Measurements from ENCODE around the gene DNAJB8. TPM values are rescaled to one million over a fixed set of nuclear protein-coding genes. Genes with fewer than 3 reads are reported as not detected.

The DNAJB8 gene
- total RNA-seq, 1 experiment from 2014 or later: not detected

- POLR2A ChIA-PET: interaction anchor here (0.6 kb wide), 1 partner anchor 25 kb away, joined by 3 read pairs; no protein-coding TSS in a partner anchor
- no peaks in the 10 kb centered on the region for H3K4me1 Mint-ChIP-seq (ENCODE audit: insufficient read depth, unreplicated experiment)
- H3K36me3 Mint-ChIP-seq (ENCODE audit: insufficient read depth, unreplicated experiment): no peaks in the 10 kb centered on the region
- intact Hi-C loops (cut with micrococcal nuclease): no loop called here
- H3K9me3 Mint-ChIP-seq (ENCODE audit: unreplicated experiment): peaks cover 11% of the 10 kb centered on the region
- no peak overlapping the region for H3K4me3 Mint-ChIP-seq (ENCODE audit: unreplicated experiment)
- TF ChIP-seq, protein P1, sequence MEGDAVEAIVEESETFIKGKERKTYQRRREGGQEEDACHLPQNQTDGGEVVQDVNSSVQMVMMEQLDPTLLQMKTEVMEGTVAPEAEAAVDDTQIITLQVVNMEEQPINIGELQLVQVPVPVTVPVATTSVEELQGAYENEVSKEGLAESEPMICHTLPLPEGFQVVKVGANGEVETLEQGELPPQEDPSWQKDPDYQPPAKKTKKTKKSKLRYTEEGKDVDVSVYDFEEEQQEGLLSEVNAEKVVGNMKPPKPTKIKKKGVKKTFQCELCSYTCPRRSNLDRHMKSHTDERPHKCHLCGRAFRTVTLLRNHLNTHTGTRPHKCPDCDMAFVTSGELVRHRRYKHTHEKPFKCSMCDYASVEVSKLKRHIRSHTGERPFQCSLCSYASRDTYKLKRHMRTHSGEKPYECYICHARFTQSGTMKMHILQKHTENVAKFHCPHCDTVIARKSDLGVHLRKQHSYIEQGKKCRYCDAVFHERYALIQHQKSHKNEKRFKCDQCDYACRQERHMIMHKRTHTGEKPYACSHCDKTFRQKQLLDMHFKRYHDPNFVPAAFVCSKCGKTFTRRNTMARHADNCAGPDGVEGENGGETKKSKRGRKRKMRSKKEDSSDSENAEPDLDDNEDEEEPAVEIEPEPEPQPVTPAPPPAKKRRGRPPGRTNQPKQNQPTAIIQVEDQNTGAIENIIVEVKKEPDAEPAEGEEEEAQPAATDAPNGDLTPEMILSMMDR (IDR thresholded peaks at IDR 0.05; ENCODE audit: unreplicated experiment): no peak
- no peak for DNase-seq (ENCODE audit: unreplicated experiment)
- no peak overlapping the region for H3K27ac Mint-ChIP-seq (ENCODE audit: low read depth, unreplicated experiment)
- CTCF ChIA-PET: no interaction called here
- H3K27me3 Mint-ChIP-seq (ENCODE audit: insufficient read depth, unreplicated experiment): peaks cover 91% of the 10 kb centered on the region
- BruUV-seq (replicated peaks): no TSS peak
These were observed 17.5 kb downstream of the DNAJB8 start for GRCh38 chr3:128449111-128449638.

DNA sequence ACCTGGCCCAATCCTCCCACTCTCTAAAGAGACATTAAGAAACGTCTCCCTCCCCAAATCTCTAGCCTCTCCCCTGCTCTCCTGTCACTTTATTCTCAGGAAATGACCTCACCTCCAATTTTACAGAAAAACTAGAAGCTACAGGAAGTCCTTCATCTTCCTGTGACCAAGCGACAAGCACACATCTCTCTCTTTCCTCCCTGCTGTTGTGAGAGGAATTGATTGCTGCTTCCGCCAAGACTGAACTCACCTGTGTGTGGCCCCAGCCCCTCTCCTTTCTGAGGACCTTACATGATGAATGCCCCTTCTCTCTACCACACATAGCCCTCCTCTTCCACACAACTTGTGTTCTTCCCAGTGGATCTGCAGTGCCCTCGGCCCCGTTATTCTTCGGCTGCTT, 18.2 kb downstream of the DNAJB8 start:
- intact Hi-C loops (cut with micrococcal nuclease): no loop called here
- no TSS peak for BruUV-seq (replicated peaks)
- H3K4me3 Mint-ChIP-seq (ENCODE audit: unreplicated experiment): no peak overlapping the region
- peaks cover 11% of the 10 kb centered on the region for H3K9me3 Mint-ChIP-seq (ENCODE audit: unreplicated experiment)
- no peak overlapping the region for H3K27ac Mint-ChIP-seq (ENCODE audit: low read depth, unreplicated experiment)
- peaks cover 91% of the 10 kb centered on the region for H3K27me3 Mint-ChIP-seq (ENCODE audit: insufficient read depth, unreplicated experiment)
- H3K36me3 Mint-ChIP-seq (ENCODE audit: insufficient read depth, unreplicated experiment): no peaks in the 10 kb centered on the region
- ChIA-PET CTCF (no interaction called here), POLR2A (interaction anchor here (0.6 kb wide), 1 partner anchor 26 kb away, joined by 3 read pairs; no protein-coding TSS in a partner anchor)
- H3K4me1 Mint-ChIP-seq (ENCODE audit: insufficient read depth, unreplicated experiment): no peaks in the 10 kb centered on the region
- TF ChIP-seq, protein P1 (IDR thresholded peaks at IDR 0.05; ENCODE audit: unreplicated experiment): no peak
- no peak for DNase-seq (ENCODE audit: unreplicated experiment)

GRCh38 chr3:128447561-128448013, 19.1 kb downstream of the DNAJB8 start:
- TF ChIP-seq, protein P1 (IDR thresholded peaks at IDR 0.05; ENCODE audit: unreplicated experiment): no peak
- Mint-ChIP-seq H3K27me3 (ENCODE audit: insufficient read depth, unreplicated experiment) (peaks cover 96% of the 10 kb centered on the region), H3K4me3 (ENCODE audit: unreplicated experiment) (no peak overlapping the region), H3K9me3 (ENCODE audit: unreplicated experiment) (peaks cover 11% of the 10 kb centered on the region), H3K4me1 (ENCODE audit: insufficient read depth, unreplicated experiment) (no peaks in the 10 kb centered on the region), H3K27ac (ENCODE audit: low read depth, unreplicated experiment) (no peak overlapping the region), H3K36me3 (ENCODE audit: insufficient read depth, unreplicated experiment) (no peaks in the 10 kb centered on the region)
- CTCF ChIA-PET: interaction anchor here (0.6 to 0.7 kb wide), 2 partner anchors 269 to 795 kb away, joined by 3 read pairs; no protein-coding TSS in a partner anchor
- DNase-seq (ENCODE audit: unreplicated experiment): no peak
- no TSS peak for BruUV-seq (replicated peaks)
- POLR2A ChIA-PET: no interaction called here
- intact Hi-C loops (cut with micrococcal nuclease): no loop called here

DNA sequence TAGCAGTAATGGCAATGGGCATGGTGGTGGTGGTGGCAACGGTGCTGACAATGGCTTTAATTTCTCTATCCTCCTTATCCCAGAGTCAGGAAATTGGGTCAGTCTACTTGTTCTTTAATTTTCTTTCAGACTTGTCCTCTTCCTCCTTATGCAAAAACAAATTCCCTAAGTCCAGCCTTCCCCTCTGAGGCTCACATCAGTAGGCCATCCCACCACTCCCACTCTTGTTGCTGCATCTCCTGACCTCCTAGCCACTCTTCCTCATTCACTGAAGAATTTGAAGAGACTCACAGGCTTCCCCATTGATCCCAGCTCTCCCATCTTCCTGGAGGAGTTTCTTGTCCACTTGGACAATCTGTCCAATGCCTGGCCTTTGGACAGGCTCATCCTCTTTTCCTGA, 19.9 kb downstream of the DNAJB8 start:
- no TSS peak for BruUV-seq (replicated peaks)
- intact Hi-C loops (cut with micrococcal nuclease): no loop called here
- CTCF ChIA-PET: interaction anchor here (0.6 kb wide), 1 partner anchor 794 kb away, joined by 3 read pairs; no protein-coding TSS in a partner anchor

More for the DNA sequence above, 19.9 kb downstream of the DNAJB8 start:
- Mint-ChIP-seq H3K4me1 (ENCODE audit: insufficient read depth, unreplicated experiment) (no peaks in the 10 kb centered on the region), H3K27ac (ENCODE audit: low read depth, unreplicated experiment) (no peak overlapping the region), H3K9me3 (ENCODE audit: unreplicated experiment) (peaks cover 11% of the 10 kb centered on the region), H3K27me3 (ENCODE audit: insufficient read depth, unreplicated experiment) (peaks cover 91% of the 10 kb centered on the region), H3K36me3 (ENCODE audit: insufficient read depth, unreplicated experiment) (no peaks in the 10 kb centered on the region), H3K4me3 (ENCODE audit: unreplicated experiment) (no peak overlapping the region)
- POLR2A ChIA-PET: no interaction called here
- TF ChIP-seq, protein P1 (IDR thresholded peaks at IDR 0.05; ENCODE audit: unreplicated experiment): no peak
- no peak for DNase-seq (ENCODE audit: unreplicated experiment)
